H9 (cell line): ENCODE measurements around the gene BICDL1. TPM values are rescaled to one million over a fixed set of nuclear protein-coding genes. Genes with fewer than 3 reads are reported as not detected.

Source experiments
- DNase-seq: peaks from one replicate; pipeline ENCODE4 v3.0.0-alpha.2; 2017
- H2AFZ ChIP-seq: one replicate; pipeline ENCODE4 v1.6.1; 2013; ENCODE audit warnings: mild to moderate bottlenecking, low read length, control low read depth, moderate library complexity
- H2AK5ac ChIP-seq: 2 replicates; pipeline ENCODE4 v1.6.1; 2013; ENCODE audit warnings: low read length, control low read depth, mixed read lengths; ENCODE audit not compliant: insufficient read length
- H2BK120ac ChIP-seq: one replicate; pipeline ENCODE4 v1.6.1; 2013; ENCODE audit warnings: low read depth, mild to moderate bottlenecking, low read length, control low read depth, inconsistent platforms; ENCODE audit not compliant: poor library complexity, severe bottlenecking
- H2BK12ac ChIP-seq: 2 replicates; pipeline ENCODE4 v1.6.1; 2013; ENCODE audit warnings: low read length, control low read depth, mixed read lengths, low read depth; ENCODE audit not compliant: insufficient read length
- H2BK15ac ChIP-seq: 2 replicates; pipeline ENCODE4 v1.6.1; 2013; ENCODE audit warnings: low read depth, low read length, control low read depth
- H2BK20ac ChIP-seq: one replicate; pipeline ENCODE4 v1.6.1; 2013; ENCODE audit warnings: low read depth, mild to moderate bottlenecking, low read length, control low read depth, inconsistent platforms; ENCODE audit not compliant: poor library complexity, severe bottlenecking
- H2BK5ac ChIP-seq: 2 replicates; pipeline ENCODE4 v1.6.1; 2013; ENCODE audit warnings: low read length, control low read depth, mixed read lengths; ENCODE audit not compliant: insufficient read length
- H3K14ac ChIP-seq: 2 replicates; pipeline ENCODE4 v1.6.1; 2013; ENCODE audit warnings: low read length, control low read depth; ENCODE audit not compliant: insufficient read depth
- H3K18ac ChIP-seq: 2 replicates; pipeline ENCODE4 v1.6.1; 2013; ENCODE audit warnings: low read depth, mild to moderate bottlenecking, mixed read lengths, low read length, control low read depth; ENCODE audit not compliant: insufficient read length
- H3K23ac ChIP-seq: 2 replicates; pipeline ENCODE4 v1.6.1; 2013; ENCODE audit warnings: low read length, control low read depth, mixed read lengths, low read depth; ENCODE audit not compliant: insufficient read length
- H3K23me2 ChIP-seq: 2 replicates; pipeline ENCODE4 v1.6.1; 2013; ENCODE audit warnings: low read depth, mild to moderate bottlenecking, mixed read lengths, low read length, control low read depth; ENCODE audit not compliant: insufficient read length, poor library complexity, severe bottlenecking
- H3K27ac ChIP-seq: 2 replicates; pipeline ENCODE4 v1.5.1; 2013; ENCODE audit warnings: low read length, control low read depth, mixed read lengths, low read depth; ENCODE audit not compliant: insufficient read length
- H3K27me3 ChIP-seq: 2 replicates; pipeline ENCODE4 v1.6.1; 2013; ENCODE audit warnings: low read length, control low read depth, inconsistent platforms; ENCODE audit not compliant: insufficient read depth
- H3K4ac ChIP-seq: 2 replicates; pipeline ENCODE4 v1.6.1; 2013; ENCODE audit warnings: low read depth, mild to moderate bottlenecking, control low read depth, inconsistent platforms, low read length, moderate library complexity
- H3K4me1 ChIP-seq: 2 replicates; pipeline ENCODE4 v1.6.1; 2013; ENCODE audit warnings: low read length, control low read depth, inconsistent platforms; ENCODE audit not compliant: insufficient read depth
- H3K4me2 ChIP-seq: 2 replicates; pipeline ENCODE4 v1.6.1; 2013; ENCODE audit warnings: low read length, control low read depth, mixed read lengths; ENCODE audit not compliant: insufficient read length, insufficient read depth
- H3K56ac ChIP-seq: 2 replicates; pipeline ENCODE4 v1.6.1; 2013; ENCODE audit warnings: low read depth, mild to moderate bottlenecking, mixed read lengths, low read length, control low read depth; ENCODE audit not compliant: insufficient read length
- H3K79me1 ChIP-seq: 2 replicates; pipeline ENCODE4 v1.6.1; 2013; ENCODE audit warnings: low read depth, mild to moderate bottlenecking, moderate library complexity, low read length, control low read depth, inconsistent platforms; ENCODE audit not compliant: insufficient read depth, poor library complexity, severe bottlenecking
- H3K79me2 ChIP-seq: 2 replicates; pipeline ENCODE4 v1.6.1; 2013; ENCODE audit warnings: low read length, control low read depth, inconsistent platforms; ENCODE audit not compliant: insufficient read depth
- H3K9ac ChIP-seq: 2 replicates; pipeline ENCODE4 v1.6.1; 2013; ENCODE audit warnings: low read length, control low read depth, mixed read lengths; ENCODE audit not compliant: insufficient read length; ENCODE audit errors: extremely low read depth
- H3K9me3 ChIP-seq: one replicate; pipeline ENCODE4 v1.6.1; 2013; ENCODE audit warnings: low read depth, low read length, inconsistent platforms; ENCODE audit not compliant: control insufficient read depth
- H3T11ph ChIP-seq: one replicate; pipeline ENCODE4 v1.6.1; 2013; ENCODE audit warnings: mild to moderate bottlenecking, low read length, control low read depth, inconsistent platforms
- H4K20me1 ChIP-seq: one replicate; pipeline ENCODE4 v1.6.1; 2013; ENCODE audit not compliant: control insufficient read depth, insufficient read length, insufficient read depth
- H4K5ac ChIP-seq: 2 replicates; pipeline ENCODE4 v1.6.1; 2013; ENCODE audit warnings: low read depth, mild to moderate bottlenecking, mixed read lengths, low read length, control low read depth; ENCODE audit not compliant: insufficient read length
- H4K8ac ChIP-seq: replicated peaks from 2 replicates; pipeline ENCODE4 v1.6.1; 2013; ENCODE audit warnings: low read length, control low read depth, mixed read lengths, low read depth; ENCODE audit not compliant: insufficient read length
- H4K91ac ChIP-seq: 2 replicates; pipeline ENCODE4 v1.6.1; 2013; ENCODE audit warnings: low read depth, mild to moderate bottlenecking, moderate library complexity, mixed read lengths, low read length, control low read depth; ENCODE audit not compliant: insufficient read length
- H3K27ac Mint-ChIP-seq, 3 experiments: 2 replicates in 2 of 3; 3 replicates in 1 of 3; pipeline ENCODE4 v1.8.0; 2020 to 2021; ENCODE audit warnings: mixed read lengths in 3 of 3, mild to moderate bottlenecking in 1 of 3, moderate library complexity in 1 of 3
- H3K27me3 Mint-ChIP-seq: 2 replicates; pipeline ENCODE4 v1.8.0; 2021; ENCODE audit warnings: low read depth, mild to moderate bottlenecking, moderate library complexity, mixed read lengths
- H3K36me3 Mint-ChIP-seq, 3 experiments: 2 replicates in 2 of 3; 3 replicates in 1 of 3; pipeline ENCODE4 v1.8.0; 2020 to 2021; ENCODE audit warnings: low read depth in 3 of 3, mixed read lengths in 3 of 3; ENCODE audit not compliant: insufficient read depth in 1 of 3
- H3K4me1 Mint-ChIP-seq, 2 experiments: 2 replicates each; pipeline ENCODE4 v1.8.0; 2020; ENCODE audit warnings: mixed read lengths in 2 of 2
- H3K4me3 Mint-ChIP-seq, 2 experiments: 2 replicates in 1 of 2; 3 replicates in 1 of 2; pipeline ENCODE4 v1.8.0; 2020 to 2021; ENCODE audit warnings: mild to moderate bottlenecking in 2 of 2, mixed read lengths in 2 of 2, moderate library complexity in 1 of 2
- H3K9me3 Mint-ChIP-seq, 2 experiments: 2 replicates in 1 of 2; 3 replicates in 1 of 2; pipeline ENCODE4 v1.8.0; 2020; ENCODE audit warnings: mild to moderate bottlenecking in 2 of 2, mixed read lengths in 2 of 2, moderate library complexity in 1 of 2
- WGBS: extraction: QIAGEN DNeasy Blood & Tissue Kit; methylation state at CpG from one replicate; pipeline ENCODE4 v1.1.7; 2013; ENCODE audit warnings: missing lambda C conversion rate, low lambda C conversion rate, mixed read lengths; ENCODE audit not compliant: insufficient read length; ENCODE audit errors: extremely low coverage; 5-methylcytosine and 5-hydroxymethylcytosine counted together
- total RNA-seq: library from RNA; stranded (reverse); gene quantifications from 2 replicates; pipeline ENCODE4 v1.2.1, GENCODE V29; 2021
- TF ChIP-seq, protein P1 (sequence below): fragments of 200-600 bp; sonication (generic); conservative IDR thresholded peaks from 3 replicates; pipeline ENCODE4 v1.8.0; 2021; ENCODE audit warnings: antibody characterized with exemption, mild to moderate bottlenecking

Gene BICDL1
- total RNA-seq, 1 experiment from 2014 or later: 13.8 TPM

DNA sequence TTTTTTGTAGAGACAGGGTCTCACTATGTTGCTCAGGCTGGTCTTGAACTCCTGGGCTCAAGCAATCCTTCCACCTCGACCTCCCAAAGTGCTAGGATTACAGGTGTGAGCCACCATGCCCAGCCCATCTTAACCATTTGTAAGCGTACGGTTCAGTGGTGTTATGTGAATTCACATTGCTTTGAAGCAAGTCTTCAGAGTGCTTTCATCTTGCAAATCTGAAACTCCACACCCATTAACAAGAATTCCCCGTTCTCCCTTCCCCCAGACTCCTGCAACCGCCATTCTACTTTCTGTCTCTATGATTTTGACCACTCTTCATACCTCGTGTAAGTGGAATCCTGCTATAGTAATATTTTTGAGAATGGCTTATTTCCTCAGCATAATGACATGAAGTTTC is 24.9 kb upstream of the BICDL1 start:
- no peak overlapping the region for H3K27ac Mint-ChIP-seq
- H3K4me1 ChIP-seq: no peaks in the 10 kb centered on the region
- H3T11ph ChIP-seq: no peak overlapping the region
- H2BK120ac ChIP-seq: no peak overlapping the region
- no peak overlapping the region for H2AFZ ChIP-seq
- no peak overlapping the region for H3K56ac ChIP-seq
- DNase-seq: no peak
- H2BK12ac ChIP-seq: no peak overlapping the region
- no peaks in the 10 kb centered on the region for H3K23me2 ChIP-seq
- H3K79me1 ChIP-seq: no peaks in the 10 kb centered on the region
- H3K27me3 ChIP-seq: no peaks in the 10 kb centered on the region
- H3K4me1 Mint-ChIP-seq: no peaks in the 10 kb centered on the region
- no CpG with 5 or more reads among the region's 6 CpGs for WGBS
- no peaks in the 10 kb centered on the region for H3K9me3 Mint-ChIP-seq
- no peak overlapping the region for H3K23ac ChIP-seq
- no peak overlapping the region for H2AK5ac ChIP-seq
- no peak overlapping the region for H2BK20ac ChIP-seq
- no peak overlapping the region for H2BK5ac ChIP-seq
- H3K9me3 ChIP-seq: no peaks in the 10 kb centered on the region
- H4K8ac ChIP-seq: no peak overlapping the region
- H4K20me1 ChIP-seq: no peaks in the 10 kb centered on the region
- no peak overlapping the region for H3K18ac ChIP-seq
- no peaks in the 10 kb centered on the region for H3K36me3 Mint-ChIP-seq
- H4K5ac ChIP-seq: no peak overlapping the region
- no peak overlapping the region for H3K14ac ChIP-seq
- no peak overlapping the region for H3K9ac ChIP-seq
- no peaks in the 10 kb centered on the region for H3K79me2 ChIP-seq
- H4K91ac ChIP-seq: no peak overlapping the region
- TF ChIP-seq, protein P1, sequence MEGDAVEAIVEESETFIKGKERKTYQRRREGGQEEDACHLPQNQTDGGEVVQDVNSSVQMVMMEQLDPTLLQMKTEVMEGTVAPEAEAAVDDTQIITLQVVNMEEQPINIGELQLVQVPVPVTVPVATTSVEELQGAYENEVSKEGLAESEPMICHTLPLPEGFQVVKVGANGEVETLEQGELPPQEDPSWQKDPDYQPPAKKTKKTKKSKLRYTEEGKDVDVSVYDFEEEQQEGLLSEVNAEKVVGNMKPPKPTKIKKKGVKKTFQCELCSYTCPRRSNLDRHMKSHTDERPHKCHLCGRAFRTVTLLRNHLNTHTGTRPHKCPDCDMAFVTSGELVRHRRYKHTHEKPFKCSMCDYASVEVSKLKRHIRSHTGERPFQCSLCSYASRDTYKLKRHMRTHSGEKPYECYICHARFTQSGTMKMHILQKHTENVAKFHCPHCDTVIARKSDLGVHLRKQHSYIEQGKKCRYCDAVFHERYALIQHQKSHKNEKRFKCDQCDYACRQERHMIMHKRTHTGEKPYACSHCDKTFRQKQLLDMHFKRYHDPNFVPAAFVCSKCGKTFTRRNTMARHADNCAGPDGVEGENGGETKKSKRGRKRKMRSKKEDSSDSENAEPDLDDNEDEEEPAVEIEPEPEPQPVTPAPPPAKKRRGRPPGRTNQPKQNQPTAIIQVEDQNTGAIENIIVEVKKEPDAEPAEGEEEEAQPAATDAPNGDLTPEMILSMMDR: no peak
- H3K4me2 ChIP-seq: no peak overlapping the region
- H3K4me3 Mint-ChIP-seq: no peak overlapping the region
- no peak overlapping the region for H3K4ac ChIP-seq
- H3K27me3 Mint-ChIP-seq: peaks cover 2% of the 10 kb centered on the region; the same call in 1 of the 2 replicates
- H3K27ac ChIP-seq: no peak overlapping the region
- H2BK15ac ChIP-seq: no peak overlapping the region
